ENCODE results near the gene KDF1.

The KDF1 gene

GRCh38 chr1:26965628-26966027 lies 5.4 kb upstream of the KDF1 start:
- no peaks in the 10 kb centered on the region for H3K36me3 ChIP-seq (ENCODE audit: insufficient read depth, low read length)
- H3F3A ChIP-seq (ENCODE audit: insufficient read depth, low read length), result no peaks in the 10 kb centered on the region
- H3K27ac ChIP-seq (ENCODE audit: low read depth, low read length, poor library complexity, severe bottlenecking), result no peak overlapping the region
- no peaks in the 10 kb centered on the region; the same call in 1 of the 2 replicates for H3K27me3 ChIP-seq (ENCODE audit: insufficient read depth, low read length)
- no peaks in the 10 kb centered on the region for H4K20me1 ChIP-seq (ENCODE audit: insufficient read depth, low read length)
- H2AFZ ChIP-seq (ENCODE audit: low read length), result no peak overlapping the region
- TF ChIP-seq EZH2 (IDR thresholded peaks at IDR 0.05; ENCODE audit: borderline replicate concordance, low read length), result no peak
- no peaks in the 10 kb centered on the region for H3K9me2 ChIP-seq (ENCODE audit: low read depth, low read length)
- H3K9me3 ChIP-seq (ENCODE audit: low read length), result no peaks in the 10 kb centered on the region
- H3K4me1 ChIP-seq (ENCODE audit: insufficient read depth, low read length, severe bottlenecking), result no peaks in the 10 kb centered on the region
- no peak overlapping the region for H3K9ac ChIP-seq (ENCODE audit: low read length)
- H3K4me2 ChIP-seq (ENCODE audit: low read length), result no peak overlapping the region
- H3K79me2 ChIP-seq (ENCODE audit: insufficient read depth, low read length), result no peaks in the 10 kb centered on the region
- H3K4me3 ChIP-seq (ENCODE audit: low read depth, low read length, poor library complexity, severe bottlenecking), result no peak overlapping the region

GRCh38 chr1:26965213-26965612 lies 4.9 kb upstream of the KDF1 start:
- no peak for TF ChIP-seq CTCF (IDR thresholded peaks at IDR 0.05; ENCODE audit: low read length)
- no peak for TF ChIP-seq EZH2 (IDR thresholded peaks at IDR 0.05; ENCODE audit: borderline replicate concordance, low read length)
- Histone ChIP-seq H3K4me1 (ENCODE audit: insufficient read depth, low read length, severe bottlenecking) (peaks cover under 1% of the 10 kb centered on the region), H3K9me3 (ENCODE audit: low read length) (no peaks in the 10 kb centered on the region), H3K36me3 (ENCODE audit: insufficient read depth, low read length) (no peaks in the 10 kb centered on the region), H3K9me2 (ENCODE audit: low read depth, low read length) (no peaks in the 10 kb centered on the region), H3K79me2 (ENCODE audit: insufficient read depth, low read length) (no peaks in the 10 kb centered on the region), H3K27ac (ENCODE audit: low read depth, low read length, poor library complexity, severe bottlenecking) (no peak overlapping the region), H3F3A (ENCODE audit: insufficient read depth, low read length) (no peaks in the 10 kb centered on the region), H4K20me1 (ENCODE audit: insufficient read depth, low read length) (no peaks in the 10 kb centered on the region), H3K4me3 (ENCODE audit: low read depth, low read length, poor library complexity, severe bottlenecking) (no peak overlapping the region), H3K9ac (ENCODE audit: low read length) (no peak overlapping the region), H3K27me3 (ENCODE audit: insufficient read depth, low read length) (no peaks in the 10 kb centered on the region; the same call in 1 of the 2 replicates), H3K4me2 (ENCODE audit: low read length) (no peak overlapping the region), H2AFZ (ENCODE audit: low read length) (no peak overlapping the region)

- Histone ChIP-seq H3K4me2 (ENCODE audit: low read length) (no peak overlapping the region), H3K4me1 (ENCODE audit: insufficient read depth, low read length, severe bottlenecking) (peaks cover 12% of the 10 kb centered on the region), H3K27me3 (ENCODE audit: insufficient read depth, low read length) (peaks cover 6% of the 10 kb centered on the region; the same call in 1 of the 2 replicates), H3K4me3 (ENCODE audit: low read depth, low read length, poor library complexity, severe bottlenecking) (no peak overlapping the region), H3K36me3 (ENCODE audit: insufficient read depth, low read length) (no peaks in the 10 kb centered on the region), H3K9me3 (ENCODE audit: low read length) (no peaks in the 10 kb centered on the region), H3F3A (ENCODE audit: insufficient read depth, low read length) (no peaks in the 10 kb centered on the region), H3K9me2 (ENCODE audit: low read depth, low read length) (no peaks in the 10 kb centered on the region), H3K27ac (ENCODE audit: low read depth, low read length, poor library complexity, severe bottlenecking) (no peak overlapping the region), H4K20me1 (ENCODE audit: insufficient read depth, low read length) (no peaks in the 10 kb centered on the region), H2AFZ (ENCODE audit: low read length) (no peak overlapping the region), H3K79me2 (ENCODE audit: insufficient read depth, low read length) (no peaks in the 10 kb centered on the region), H3K9ac (ENCODE audit: low read length) (no peak overlapping the region)
- no peak for TF ChIP-seq CTCF (IDR thresholded peaks at IDR 0.05; ENCODE audit: low read length)
- no peak for TF ChIP-seq EZH2 (IDR thresholded peaks at IDR 0.05; ENCODE audit: borderline replicate concordance, low read length)
Observed at GRCh38 chr1:26961826-26962225, 1.6 kb upstream of the KDF1 start.

- Histone ChIP-seq H3K9ac (ENCODE audit: low read length) (peak overlapping the region; percentile 20; the same call in 1 of the 2 replicates), H3K9me2 (ENCODE audit: low read depth, low read length) (no peaks in the 10 kb centered on the region)
Observed at GRCh38 chr1:26960625-26960966, 328 bp upstream of the KDF1 start.

More at GRCh38 chr1:26960625-26960966, 328 bp upstream of the KDF1 start:
- H3K4me1 ChIP-seq (ENCODE audit: insufficient read depth, low read length, severe bottlenecking), result peaks cover 12% of the 10 kb centered on the region
- H3K4me3 ChIP-seq (ENCODE audit: low read depth, low read length, poor library complexity, severe bottlenecking), result peak overlapping the region; percentile 84
- no peaks in the 10 kb centered on the region for H3F3A ChIP-seq (ENCODE audit: insufficient read depth, low read length)
- H3K4me2 ChIP-seq (ENCODE audit: low read length), result peak overlapping the region; percentile 95
- peaks cover 8% of the 10 kb centered on the region; the same call in 1 of the 2 replicates for H3K9me3 ChIP-seq (ENCODE audit: low read length)
- no peaks in the 10 kb centered on the region for H4K20me1 ChIP-seq (ENCODE audit: insufficient read depth, low read length)
- peaks cover 10% of the 10 kb centered on the region; the same call in 1 of the 2 replicates for H3K27me3 ChIP-seq (ENCODE audit: insufficient read depth, low read length)
- no peak for TF ChIP-seq EZH2 (IDR thresholded peaks at IDR 0.05; ENCODE audit: borderline replicate concordance, low read length)
- TF ChIP-seq CTCF (IDR thresholded peaks at IDR 0.05; ENCODE audit: low read length), result no peak
- no peak overlapping the region for H3K27ac ChIP-seq (ENCODE audit: low read depth, low read length, poor library complexity, severe bottlenecking)
- H2AFZ ChIP-seq (ENCODE audit: low read length), result no peak overlapping the region
- no peaks in the 10 kb centered on the region for H3K79me2 ChIP-seq (ENCODE audit: insufficient read depth, low read length)
- H3K36me3 ChIP-seq (ENCODE audit: insufficient read depth, low read length), result peaks cover 4% of the 10 kb centered on the region; the same call in 1 of the 2 replicates
